ENCODE measurements around the gene ZNF416.

GRCh38 chr19:57570707-57571106 is 8.0 kb downstream of the ZNF416 start:
- no peak for TF ChIP-seq POLR2A (IDR thresholded peaks at IDR 0.05)
- TF ChIP-seq POLR2AphosphoS5 (IDR thresholded peaks at IDR 0.05), result no peak
- TF ChIP-seq, protein P1, sequence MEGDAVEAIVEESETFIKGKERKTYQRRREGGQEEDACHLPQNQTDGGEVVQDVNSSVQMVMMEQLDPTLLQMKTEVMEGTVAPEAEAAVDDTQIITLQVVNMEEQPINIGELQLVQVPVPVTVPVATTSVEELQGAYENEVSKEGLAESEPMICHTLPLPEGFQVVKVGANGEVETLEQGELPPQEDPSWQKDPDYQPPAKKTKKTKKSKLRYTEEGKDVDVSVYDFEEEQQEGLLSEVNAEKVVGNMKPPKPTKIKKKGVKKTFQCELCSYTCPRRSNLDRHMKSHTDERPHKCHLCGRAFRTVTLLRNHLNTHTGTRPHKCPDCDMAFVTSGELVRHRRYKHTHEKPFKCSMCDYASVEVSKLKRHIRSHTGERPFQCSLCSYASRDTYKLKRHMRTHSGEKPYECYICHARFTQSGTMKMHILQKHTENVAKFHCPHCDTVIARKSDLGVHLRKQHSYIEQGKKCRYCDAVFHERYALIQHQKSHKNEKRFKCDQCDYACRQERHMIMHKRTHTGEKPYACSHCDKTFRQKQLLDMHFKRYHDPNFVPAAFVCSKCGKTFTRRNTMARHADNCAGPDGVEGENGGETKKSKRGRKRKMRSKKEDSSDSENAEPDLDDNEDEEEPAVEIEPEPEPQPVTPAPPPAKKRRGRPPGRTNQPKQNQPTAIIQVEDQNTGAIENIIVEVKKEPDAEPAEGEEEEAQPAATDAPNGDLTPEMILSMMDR (IDR thresholded peaks at IDR 0.05), result no peak

Data from suprapubic skin (tissue), 4 donors.